HG02870 (cell line): ENCODE results near the gene SLC15A1.
"Not testable (repeated sequence)": the region's sequence is repeated elsewhere in the genome, so short reads cannot be mapped to it uniquely, and the experiment has no call there.

Experiments used
- ATAC-seq: cut with Tn5 transposase; IDR thresholded peaks from one replicate; pipeline ENCODE4 v1.9.1; 2021; ENCODE audit warnings: mild to moderate bottlenecking, moderate library complexity; ENCODE audit not compliant: unreplicated experiment

SLC15A1 gene

GRCh38 chr13:98755116-98755515 lies 2.6 kb upstream of the SLC15A1 start:
- no peak for ATAC-seq

GRCh38 chr13:98754468-98754867 lies 2.0 kb upstream of the SLC15A1 start:
- ATAC-seq, result not testable (repeated sequence)

GRCh38 chr13:98751861-98752466 lies 508 bp downstream of the SLC15A1 start:
- no peak for ATAC-seq

- no peak for ATAC-seq
These were observed 1.1 kb downstream of the SLC15A1 start for GRCh38 chr13:98751367-98751782.

- ATAC-seq, result no peak
These were observed 3.0 kb downstream of the SLC15A1 start for GRCh38 chr13:98749501-98749900.

- no peak for ATAC-seq
These were observed 5.5 kb downstream of the SLC15A1 start for GRCh38 chr13:98746968-98747367.

GRCh38 chr13:98743377-98743776 lies 9.1 kb downstream of the SLC15A1 start:
- ATAC-seq, result no peak

GRCh38 chr13:98742961-98743360 lies 9.5 kb downstream of the SLC15A1 start:
- ATAC-seq, result no peak

- ATAC-seq, result no peak
These were observed 10.6 kb downstream of the SLC15A1 start for GRCh38 chr13:98741741-98742435.

- no peak for ATAC-seq
These were observed 12.3 kb downstream of the SLC15A1 start for GRCh38 chr13:98740131-98740530.

- ATAC-seq, result no peak
These were observed 13.5 kb downstream of the SLC15A1 start for GRCh38 chr13:98738993-98739392.

- no peak for ATAC-seq
These were observed 14.3 kb downstream of the SLC15A1 start for GRCh38 chr13:98738213-98738612.

GRCh38 chr13:98731925-98732324 lies 20.5 kb downstream of the SLC15A1 start:
- no peak for ATAC-seq

- no peak for ATAC-seq
These were observed 21.4 kb downstream of the SLC15A1 start for GRCh38 chr13:98731038-98731437.

- ATAC-seq, result no peak
These were observed 22.0 kb downstream of the SLC15A1 start for GRCh38 chr13:98730441-98730840.

- no peak for ATAC-seq
These were observed 22.8 kb downstream of the SLC15A1 start for GRCh38 chr13:98729658-98730057.

GRCh38 chr13:98722958-98723357 lies 29.5 kb downstream of the SLC15A1 start:
- no peak for ATAC-seq

- no peak for ATAC-seq
These were observed 30.5 kb downstream of the SLC15A1 start for GRCh38 chr13:98721825-98722510.

- ATAC-seq, result no peak
These were observed 32.8 kb downstream of the SLC15A1 start for GRCh38 chr13:98719527-98720250.

- ATAC-seq, result no peak
These were observed 34.6 kb downstream of the SLC15A1 start for GRCh38 chr13:98717891-98718290.

- no peak for ATAC-seq
These were observed 35.2 kb downstream of the SLC15A1 start for GRCh38 chr13:98717256-98717655.
